GM18867 (cell line): ENCODE data around the gene ATAD3A.
"Not testable (repeated sequence)": the region's sequence is repeated elsewhere in the genome, so short reads cannot be mapped to it uniquely, and the experiment has no call there.

Experiments
- ATAC-seq: cut with Tn5 transposase; IDR thresholded peaks from one replicate; pipeline ENCODE4 v1.9.1; 2021; ENCODE audit warnings: mild to moderate bottlenecking, moderate library complexity; ENCODE audit not compliant: unreplicated experiment

ATAD3A gene

DNA sequence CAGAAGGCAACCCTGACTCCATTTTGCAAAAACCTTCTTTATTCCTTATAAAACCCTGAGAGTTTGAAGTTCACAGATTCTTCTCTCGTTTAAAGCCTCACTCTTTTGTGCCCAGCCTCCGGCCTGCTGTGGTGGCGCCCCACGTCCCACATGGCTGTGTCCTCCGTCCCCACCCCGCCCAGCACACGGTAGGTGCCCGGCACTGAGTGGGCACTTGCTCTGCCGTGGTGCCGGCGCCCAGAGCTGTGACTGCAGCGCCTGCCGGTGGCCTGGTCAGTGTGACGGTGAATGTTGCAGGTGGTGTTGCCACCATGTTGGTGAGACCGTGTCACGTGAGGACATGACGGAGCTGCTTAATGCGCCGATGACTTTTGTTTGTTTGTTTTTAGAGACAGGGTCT, 9.4 kb downstream of the ATAD3A start:
- no peak for ATAC-seq

- ATAC-seq: not testable (repeated sequence)
Observed at GRCh38 chr1:1522536-1522935, 10.6 kb downstream of the ATAD3A start.

GRCh38 chr1:1523226-1523625, 11.3 kb downstream of the ATAD3A start:
- ATAC-seq: not testable (repeated sequence)

DNA sequence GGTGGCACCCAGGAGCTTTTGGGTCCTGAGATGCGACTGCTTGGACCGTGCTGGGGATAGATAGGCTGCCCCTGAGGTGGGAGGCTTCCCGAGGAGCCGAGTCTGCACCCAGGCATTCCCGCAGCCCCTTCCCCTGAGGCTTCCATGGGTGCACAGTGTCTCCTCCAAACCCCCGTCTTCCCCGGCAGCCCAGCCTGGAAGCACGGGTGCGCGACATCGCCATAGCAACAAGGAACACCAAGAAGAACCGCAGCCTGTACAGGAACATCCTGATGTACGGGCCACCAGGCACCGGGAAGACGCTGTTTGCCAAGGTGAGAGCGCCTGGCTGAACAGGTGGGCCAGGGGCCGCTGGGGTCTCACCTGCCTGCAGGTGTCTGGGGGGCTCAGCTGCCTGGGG, 11.7 kb downstream of the ATAD3A start:
- not testable (repeated sequence) for ATAC-seq

- ATAC-seq: not testable (repeated sequence)
Observed at GRCh38 chr1:1524750-1525383, 12.9 kb downstream of the ATAD3A start.

DNA sequence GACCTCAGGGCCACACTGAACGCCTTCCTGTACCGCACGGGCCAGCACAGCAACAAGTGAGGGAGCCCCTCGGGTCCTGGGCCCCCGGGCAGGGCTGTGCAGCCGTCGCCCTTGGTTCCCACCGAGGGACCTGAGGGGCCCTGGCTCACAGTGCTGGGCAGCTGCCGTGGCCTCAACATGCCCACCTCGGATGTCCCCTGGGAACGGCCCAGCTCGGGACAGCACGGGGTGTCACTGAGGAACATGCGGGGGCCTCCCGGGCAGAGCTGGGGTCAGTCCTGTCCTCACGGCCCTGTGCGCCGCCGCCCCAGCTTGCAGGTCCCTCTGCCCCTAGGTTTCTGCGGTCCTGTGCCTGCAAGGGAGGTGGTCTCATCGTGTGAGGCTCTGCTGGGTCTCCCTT, 14.5 kb downstream of the ATAD3A start:
- ATAC-seq: not testable (repeated sequence)

DNA sequence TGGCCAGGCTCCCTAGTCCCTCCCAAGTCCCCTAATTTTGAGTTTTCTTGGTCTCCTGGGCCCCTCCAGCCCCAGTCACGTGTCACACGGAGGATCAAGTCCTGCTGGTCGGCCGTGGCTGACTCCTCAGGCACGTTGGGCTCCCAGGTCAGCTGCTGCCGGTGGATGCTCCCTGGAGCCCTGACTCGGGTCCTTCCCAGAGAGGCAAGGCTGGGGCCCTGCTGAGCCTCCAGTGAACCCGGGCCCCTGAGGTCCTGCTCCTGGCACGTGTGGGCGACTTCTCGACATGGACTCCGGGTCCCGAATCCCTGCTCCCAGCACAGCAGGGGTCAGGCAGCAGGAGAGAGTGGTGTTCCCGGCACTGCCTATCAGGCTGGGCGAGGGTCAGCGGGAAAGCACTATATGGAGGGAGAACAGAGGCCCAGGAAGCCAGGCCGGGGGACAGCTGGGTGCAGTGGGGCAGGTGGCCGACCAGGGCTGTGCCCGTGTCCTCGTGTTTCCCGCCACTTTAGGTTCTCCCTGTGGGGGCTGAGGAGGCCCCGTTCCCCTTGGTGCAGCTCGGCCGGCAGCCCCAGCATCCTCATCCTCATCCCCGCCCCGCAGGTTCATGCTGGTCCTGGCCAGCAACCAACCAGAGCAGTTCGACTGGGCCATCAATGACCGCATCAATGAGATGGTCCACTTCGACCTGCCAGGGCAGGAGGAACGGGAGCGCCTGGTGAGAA, 15.3 kb downstream of the ATAD3A start:
- ATAC-seq: no peak

- no peak for ATAC-seq
Observed at GRCh38 chr1:1528301-1529267, 16.6 kb downstream of the ATAD3A start.

GRCh38 chr1:1529321-1529720, 17.4 kb downstream of the ATAD3A start:
- ATAC-seq: no peak

GRCh38 chr1:1529936-1530335, 18.0 kb downstream of the ATAD3A start:
- no peak for ATAC-seq

DNA sequence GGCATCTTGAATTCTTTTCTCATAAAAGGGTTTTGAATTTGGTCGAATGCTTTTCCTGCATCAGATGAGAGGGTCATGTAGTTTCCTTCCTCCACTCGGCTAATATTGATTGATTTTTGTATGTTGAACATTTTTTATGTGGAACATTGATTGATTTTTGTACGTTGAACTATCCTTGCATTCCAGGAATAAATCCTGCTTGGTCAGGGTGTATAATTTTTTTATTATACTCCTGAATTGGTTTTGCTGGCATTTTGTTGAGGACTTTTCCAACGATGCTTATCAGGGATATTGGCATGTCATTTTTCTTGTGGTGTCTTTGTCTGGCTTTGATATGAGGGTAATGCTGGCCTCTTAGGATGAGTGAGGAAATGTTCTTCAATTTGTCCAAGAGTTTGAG, 20.0 kb downstream of the ATAD3A start:
- no peak for ATAC-seq

DNA sequence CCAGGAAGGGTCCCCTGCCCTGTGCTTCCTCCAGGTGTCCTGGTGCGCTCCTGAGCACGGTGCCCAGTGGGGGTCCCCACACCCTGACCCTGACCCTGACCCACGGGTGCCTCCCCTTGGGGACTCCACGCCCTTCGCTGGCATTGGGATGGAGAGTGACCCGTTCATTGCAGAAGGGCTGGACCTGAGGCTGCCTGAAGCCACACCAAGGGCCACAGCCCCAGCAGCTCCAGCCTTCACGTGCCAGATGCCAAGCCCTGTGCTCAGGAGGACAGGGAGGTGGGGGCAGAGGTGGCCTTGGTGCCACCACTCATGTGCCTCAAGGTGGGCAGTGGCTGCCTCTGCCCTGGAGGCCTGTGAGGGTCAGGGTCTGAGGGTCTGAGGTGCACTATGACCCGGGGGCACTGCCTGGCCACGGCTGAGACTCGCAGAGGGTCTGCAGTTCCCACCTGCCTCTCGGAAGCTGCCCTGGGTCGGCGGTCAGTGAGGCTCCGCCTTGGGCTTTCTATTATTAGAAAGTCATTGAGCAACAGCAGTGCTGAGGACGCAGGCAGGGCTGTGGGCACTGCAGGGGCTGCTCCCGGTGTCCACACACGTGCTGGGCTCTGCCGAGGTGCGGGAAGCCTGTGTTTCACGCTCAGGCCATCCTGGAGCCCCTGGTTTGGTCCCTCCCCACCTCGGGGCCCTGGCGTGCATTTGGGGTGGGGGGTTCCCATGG, 21.4 kb downstream of the ATAD3A start:
- not testable (repeated sequence) for ATAC-seq

DNA sequence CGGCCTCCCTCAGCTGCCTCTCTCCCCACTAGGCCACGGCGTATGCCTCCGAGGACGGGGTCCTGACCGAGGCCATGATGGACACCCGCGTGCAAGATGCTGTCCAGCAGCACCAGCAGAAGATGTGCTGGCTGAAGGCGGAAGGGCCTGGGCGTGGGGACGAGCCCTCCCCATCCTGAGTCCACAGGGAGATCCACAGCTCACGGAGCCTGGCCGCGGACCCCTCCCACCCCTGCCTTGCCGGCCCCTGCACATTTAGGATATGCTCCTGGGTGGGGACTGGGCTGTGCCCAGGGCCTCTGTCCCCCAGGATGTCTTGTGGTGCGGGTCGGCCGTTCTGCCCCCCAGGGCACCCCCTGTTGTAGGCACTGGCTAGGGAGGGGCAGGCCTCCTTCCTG, 21.9 kb downstream of the ATAD3A start:
- ATAC-seq: not testable (repeated sequence)

- ATAC-seq: no peak
Observed at GRCh38 chr1:1534401-1535154, 22.6 kb downstream of the ATAD3A start.

DNA sequence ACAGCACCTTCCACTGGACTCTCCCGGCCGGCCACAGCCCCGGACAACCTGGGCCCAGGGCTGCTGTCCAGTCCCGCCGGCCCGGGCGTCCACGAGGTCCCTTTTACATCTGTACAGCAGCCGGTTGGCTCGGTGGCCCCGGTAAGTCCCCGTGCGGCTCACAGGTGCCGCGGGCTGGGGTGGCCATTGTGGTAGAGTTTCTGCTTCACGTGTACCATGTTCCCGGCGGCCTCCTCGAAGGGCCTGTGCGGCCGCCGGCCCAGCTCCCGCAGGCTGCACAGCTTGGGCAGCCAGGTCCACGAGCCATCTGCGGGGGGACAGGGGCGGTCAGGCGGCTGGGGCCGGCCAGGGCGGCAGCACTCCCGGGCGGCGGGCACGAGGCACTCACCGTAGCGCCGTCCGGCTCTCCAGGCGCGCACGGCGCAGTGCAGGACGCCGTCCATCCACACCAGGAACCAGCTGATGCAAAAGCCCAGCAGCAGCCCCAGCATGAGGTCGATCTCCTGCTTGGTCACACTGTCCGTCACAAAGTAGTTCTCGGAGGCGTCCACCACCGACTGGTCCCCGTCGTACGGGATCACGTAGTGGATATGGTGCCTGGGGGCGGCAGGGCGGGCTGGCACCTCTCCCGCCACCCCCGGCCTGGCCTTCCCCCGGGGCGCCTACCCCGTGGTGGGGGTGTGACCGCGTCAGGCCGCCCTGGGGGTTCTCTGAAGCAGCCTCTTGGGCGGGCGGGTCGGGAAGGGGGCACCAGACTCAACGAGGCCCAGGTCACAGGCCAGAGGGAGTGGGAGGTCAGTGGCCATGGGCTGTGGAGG, 23.4 kb downstream of the ATAD3A start:
- ATAC-seq: no peak

DNA sequence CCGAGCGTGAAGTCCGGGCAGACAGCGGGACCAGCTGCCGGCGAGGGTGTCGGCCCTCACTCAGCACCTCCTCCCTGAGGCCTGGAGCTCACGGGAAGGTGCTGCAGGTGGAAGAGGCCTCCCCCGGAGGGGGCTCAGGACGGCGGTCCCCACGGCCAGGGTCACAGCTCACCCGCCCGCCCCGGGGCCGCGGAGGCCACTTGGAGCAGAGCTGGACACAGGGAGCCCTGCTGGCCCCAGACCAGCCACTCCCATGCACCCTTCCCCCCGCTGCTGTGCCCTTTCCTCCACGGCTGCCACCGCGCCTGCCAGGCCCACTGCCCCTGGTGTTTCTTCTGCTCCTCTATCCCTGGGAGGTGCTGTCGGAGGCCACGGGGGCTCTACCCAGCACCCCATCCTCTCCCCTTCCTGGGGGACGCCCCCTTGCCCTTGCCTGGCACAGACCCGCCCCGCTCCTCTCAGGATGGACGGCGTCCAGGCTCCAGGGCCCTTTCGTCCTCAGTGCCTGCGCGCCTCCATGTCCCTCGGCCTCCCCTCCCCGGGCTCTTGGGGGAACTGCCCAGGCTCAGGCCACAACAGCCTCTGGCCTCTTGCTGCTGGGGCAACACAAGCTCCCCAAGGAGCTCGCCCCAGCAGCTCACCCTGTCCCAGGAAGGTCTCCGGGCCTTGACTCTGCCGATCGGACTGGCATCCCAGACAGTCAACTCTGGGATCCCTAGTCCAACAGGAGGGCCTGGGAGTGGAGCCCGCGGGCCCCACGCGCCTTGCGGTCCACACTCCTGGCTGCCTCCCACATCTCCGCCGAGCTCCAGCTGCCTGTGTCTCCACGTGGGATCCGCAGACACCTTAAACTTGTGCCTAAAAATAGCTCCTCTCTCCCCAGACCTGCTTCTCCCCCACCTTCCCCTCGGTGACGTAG, 24.3 kb downstream of the ATAD3A start:
- no peak for ATAC-seq

DNA sequence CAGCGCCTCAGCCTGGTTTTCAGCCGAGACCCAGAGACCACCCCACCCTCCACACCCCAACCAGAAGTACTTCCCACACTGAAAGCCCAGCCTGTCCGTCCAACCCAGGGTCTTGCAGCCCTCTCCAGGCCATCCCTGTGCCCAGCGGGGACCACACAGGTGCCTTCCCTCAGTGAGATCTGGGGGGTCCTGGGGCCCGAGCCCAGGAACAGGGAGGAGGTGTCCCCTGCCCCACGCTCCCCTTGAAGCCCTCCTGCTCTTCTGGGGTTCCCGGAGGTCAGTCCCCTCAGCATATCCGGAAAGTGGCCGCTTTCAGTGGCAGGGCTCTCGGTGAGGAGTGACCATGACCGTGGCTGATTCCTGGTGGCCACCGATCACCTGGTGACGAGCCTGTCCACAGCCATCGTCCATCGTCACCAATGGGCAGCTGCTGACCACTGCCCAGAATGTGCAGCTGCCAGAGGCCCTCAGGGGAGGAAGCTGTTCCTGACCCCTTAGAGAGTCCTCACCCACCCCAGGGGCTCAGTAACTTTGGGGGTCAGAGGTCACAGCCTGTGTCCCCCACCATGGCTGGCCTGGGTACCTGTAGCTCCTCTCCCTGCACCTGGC, 25.1 kb downstream of the ATAD3A start:
- ATAC-seq: no peak
